A549 (cell line): Measurements from ENCODE around the gene CAT. TPM values are rescaled to one million over a fixed set of nuclear protein-coding genes. Genes with fewer than 3 reads are reported as not detected.

Experiments
- ATAC-seq, 2 experiments: fragments of 200-7000 bp in 1 of 2; fragments of >200 bp in 1 of 2; cut with Nextera tagmentation in 1 of 2; cut with Tn5 transposase in 1 of 2; 3 replicates each; pipeline versions ENCODE4 v1.8.0 to v1.9.1; 2018 to 2020; ENCODE audit warnings: mild to moderate bottlenecking in 1 of 2, moderate library complexity in 1 of 2
- CTCF ChIA-PET: fragments of 300-600 bp; sonication (Branson Sonifier 250); formaldehyde crosslinking; extraction: SDS; loops from one replicate; lab custom pipeline; 2021; ENCODE audit warnings: antibody characterized with exemption, inconsistent platforms; lab: Yijun Ruan, JAX
- POLR2A ChIA-PET: fragments of 350-600 bp; formaldehyde crosslinking; extraction: SDS; loops from one replicate; lab custom pipeline; 2021; ENCODE audit warnings: antibody characterized with exemption, inconsistent platforms; lab: Yijun Ruan, JAX
- DNase-seq, 2 experiments: peaks; one replicate each; pipeline versions ENCODE4 v3.0.0 to v3.0.0-alpha.2; 2011 to 2016; ENCODE audit warnings: low read depth in 1 of 2, low spot score in 1 of 2
- FAIRE-seq: peaks from 2 replicates; lab custom pipeline; 2011; peaks lifted over from hg19 to GRCh38; lab: Jason Lieb, UNC
- H3K27ac ChIP-seq, 2 experiments: fragments of >200 bp; sonication (Bioruptor Twin); formaldehyde crosslinking; 3 replicates each; pipeline ENCODE4 v1.5.1; 2016 to 2017
- H3K4me1 ChIP-seq: fragments of >200 bp; sonication (Bioruptor Twin); formaldehyde crosslinking; 3 replicates; pipeline ENCODE4 v1.6.1; 2016
- H3K4me2 ChIP-seq: fragments of >200 bp; sonication (Bioruptor Twin); formaldehyde crosslinking; 3 replicates; pipeline ENCODE4 v1.6.1; 2016
- H3K4me3 ChIP-seq: fragments of >200 bp; sonication (Bioruptor Twin); formaldehyde crosslinking; 3 replicates; pipeline ENCODE4 v1.5.1; 2016
- H3K9me3 ChIP-seq: fragments of >200 bp; sonication (Bioruptor Twin); formaldehyde crosslinking; 3 replicates; pipeline ENCODE4 v1.6.1; 2016
- CBX2 ChIP-seq: fragments of 200-600 bp; sonication (generic); IDR thresholded peaks from 2 replicates; pipeline ENCODE4 v1.6.1; 2016; ENCODE audit warnings: low read depth, mild to moderate bottlenecking, borderline replicate concordance
- CEBPB ChIP-seq, 2 experiments: fragments of >200 bp in 1 of 2; sonication (Bioruptor Twin) in 1 of 2; formaldehyde crosslinking in 1 of 2; IDR thresholded peaks; 2 replicates each; pipeline ENCODE4 v1.6.1; 2012 to 2016
- CTCF ChIP-seq: fragments of >200 bp; sonication (Bioruptor Twin); formaldehyde crosslinking; IDR thresholded peaks from 3 replicates; pipeline ENCODE4 v1.5.1; 2016
- E2F6 ChIP-seq: IDR thresholded peaks from 2 replicates; pipeline ENCODE4 v1.6.1; 2012; ENCODE audit warnings: low read depth, borderline replicate concordance
- EP300 ChIP-seq, 2 experiments: fragments of >200 bp; sonication (Bioruptor Twin); formaldehyde crosslinking; IDR thresholded peaks; 2 replicates in 1 of 2; 3 replicates in 1 of 2; pipeline ENCODE4 v1.6.1; 2016 to 2017
- ESRRA ChIP-seq: fragments of 150-350 bp; IDR thresholded peaks from 2 replicates; pipeline ENCODE4 v1.6.1; 2014; ENCODE audit warnings: mild to moderate bottlenecking, low read length, borderline replicate concordance
- HOXA7 ChIP-seq: fragments of 250-450 bp; sonication (Bioruptor Pico); IDR thresholded peaks from 2 replicates; pipeline ENCODE4 v1.5.0; 2020; ENCODE audit warnings: mild to moderate bottlenecking, moderate library complexity
- JUNB ChIP-seq: fragments of >200 bp; sonication (Bioruptor Twin); formaldehyde crosslinking; IDR thresholded peaks from 2 replicates; pipeline ENCODE4 v1.6.1; 2016
- KDM1A ChIP-seq: fragments of 200-600 bp; sonication (generic); IDR thresholded peaks from 2 replicates; pipeline ENCODE4 v1.6.1; 2016; ENCODE audit warnings: low read depth, mild to moderate bottlenecking
- RAD21 ChIP-seq, 2 experiments: fragments of >200 bp in 1 of 2; sonication (Bioruptor Twin) in 1 of 2; formaldehyde crosslinking in 1 of 2; IDR thresholded peaks in 1 of 2; conservative IDR thresholded peaks in 1 of 2; 2 replicates in 1 of 2; 3 replicates in 1 of 2; pipeline ENCODE4 v1.6.1; 2012 to 2018; ENCODE audit warnings: inconsistent platforms in 1 of 2
- ZSCAN20 ChIP-seq: fragments of 250-450 bp; sonication (Bioruptor Pico); IDR thresholded peaks from 2 replicates; pipeline ENCODE4 v1.8.0; 2022; ENCODE audit warnings: mild to moderate bottlenecking, moderate library complexity
- WGBS: methylation state at CpG from one replicate; pipeline ENCODE4 v1.1.6; 2017; ENCODE audit errors: missing lambda C conversion rate; 5-methylcytosine and 5-hydroxymethylcytosine counted together
- polyA plus RNA-seq, 4 experiments: library from polyadenylated mRNA; depleted of rRNA in 3 of 4; stranded (reverse); fragments of >200 nt; fragmentation: RNase III in 1 of 4; extraction: RNeasy Plus Mini Kit Qiagen cat#74134 plus additional on column Dnase treatment in 1 of 4; gene quantifications; 2 replicates in 3 of 4; 3 replicates in 1 of 4; pipeline ENCODE4 v1.2.3, GENCODE V29; 2011 to 2017
- TF ChIP-seq, protein P1 (sequence below): IDR thresholded peaks from 2 replicates; pipeline ENCODE4 v1.6.1; 2012
- TF ChIP-seq, protein P2 (sequence below): fragments of 450-650 bp; IDR thresholded peaks from 2 replicates; pipeline ENCODE4 v1.6.1; 2014; ENCODE audit warnings: antibody characterized with exemption
- TF ChIP-seq, protein P3 (sequence below): fragments of 250-450 bp; sonication (Bioruptor Pico); IDR thresholded peaks from 2 replicates; pipeline ENCODE4 v1.5.0; 2021; ENCODE audit warnings: mild to moderate bottlenecking, moderate library complexity, borderline replicate concordance

The CAT gene
- polyA plus RNA-seq, 2 of the 4 experiments (the other 2 are of a cell fraction): 51.2 to 74.2 TPM

- ChIA-PET POLR2A (no interaction called here), CTCF (interaction anchor here (0.6 to 10.0 kb wide), 4 partner anchors 7 to 891 kb away, joined by 3 to 89 read pairs (median 34); partner anchors contain the start of gene ELF5)
- peak overlapping the region; percentile 64 to 80 for H3K27ac ChIP-seq
Observed at GRCh38 chr11:34501500-34501899, 62.8 kb downstream of the CAT start.

DNA sequence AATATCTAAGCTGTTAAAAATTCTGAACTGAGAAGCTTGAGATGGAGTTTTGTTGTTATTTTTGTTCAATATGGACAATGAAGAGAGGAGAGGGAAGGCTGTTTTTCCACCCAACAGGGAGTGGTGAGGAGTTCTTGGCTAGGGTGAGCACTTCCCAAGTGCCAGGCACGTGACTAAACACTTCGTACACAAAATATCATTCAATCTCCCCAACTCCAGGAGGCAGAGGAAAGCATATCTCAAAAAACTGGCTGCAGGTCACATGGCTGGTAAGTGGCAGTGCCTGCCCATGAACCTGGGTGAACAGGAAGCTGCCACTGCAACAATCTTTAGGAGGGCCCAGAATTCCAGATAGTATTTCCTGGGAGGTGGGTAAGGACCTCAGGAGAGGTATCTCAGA lies 63.2 kb downstream of the CAT start:
- H3K9me3 ChIP-seq: no peaks in the 10 kb centered on the region
- ChIA-PET CTCF (interaction anchor here (0.6 to 10.0 kb wide), 4 partner anchors 8 to 390 kb away, joined by 3 to 89 read pairs (median 36); partner anchors contain the start of gene ELF5), POLR2A (no interaction called here)
- 66% methylated on average over 2 of the region's 2 CpGs for WGBS
- ATAC-seq (no peak; a peak in 1 of 6 replicates), DNase-seq (no peak), FAIRE-seq (no peak)
- H3K4me2 ChIP-seq: peak overlapping the region; percentile 33
- no peak overlapping the region for H3K4me3 ChIP-seq
- H3K4me1 ChIP-seq: peaks cover 19% of the 10 kb centered on the region
- peak overlapping the region; percentile 64 to 80 for H3K27ac ChIP-seq
- TF ChIP-seq ESRRA (no peak), E2F6 (no peak), CTCF (no peak), KDM1A (no peak), CBX2 (no peak)
- TF ChIP-seq, protein P1, sequence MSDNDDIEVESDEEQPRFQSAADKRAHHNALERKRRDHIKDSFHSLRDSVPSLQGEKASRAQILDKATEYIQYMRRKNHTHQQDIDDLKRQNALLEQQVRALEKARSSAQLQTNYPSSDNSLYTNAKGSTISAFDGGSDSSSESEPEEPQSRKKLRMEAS: no peak
- TF ChIP-seq, protein P2, sequence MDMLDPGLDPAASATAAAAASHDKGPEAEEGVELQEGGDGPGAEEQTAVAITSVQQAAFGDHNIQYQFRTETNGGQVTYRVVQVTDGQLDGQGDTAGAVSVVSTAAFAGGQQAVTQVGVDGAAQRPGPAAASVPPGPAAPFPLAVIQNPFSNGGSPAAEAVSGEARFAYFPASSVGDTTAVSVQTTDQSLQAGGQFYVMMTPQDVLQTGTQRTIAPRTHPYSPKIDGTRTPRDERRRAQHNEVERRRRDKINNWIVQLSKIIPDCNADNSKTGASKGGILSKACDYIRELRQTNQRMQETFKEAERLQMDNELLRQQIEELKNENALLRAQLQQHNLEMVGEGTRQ: 0 out of 2 replicates have a peak, but pooled peaks have one; percentile 27
- TF ChIP-seq, protein P3, sequence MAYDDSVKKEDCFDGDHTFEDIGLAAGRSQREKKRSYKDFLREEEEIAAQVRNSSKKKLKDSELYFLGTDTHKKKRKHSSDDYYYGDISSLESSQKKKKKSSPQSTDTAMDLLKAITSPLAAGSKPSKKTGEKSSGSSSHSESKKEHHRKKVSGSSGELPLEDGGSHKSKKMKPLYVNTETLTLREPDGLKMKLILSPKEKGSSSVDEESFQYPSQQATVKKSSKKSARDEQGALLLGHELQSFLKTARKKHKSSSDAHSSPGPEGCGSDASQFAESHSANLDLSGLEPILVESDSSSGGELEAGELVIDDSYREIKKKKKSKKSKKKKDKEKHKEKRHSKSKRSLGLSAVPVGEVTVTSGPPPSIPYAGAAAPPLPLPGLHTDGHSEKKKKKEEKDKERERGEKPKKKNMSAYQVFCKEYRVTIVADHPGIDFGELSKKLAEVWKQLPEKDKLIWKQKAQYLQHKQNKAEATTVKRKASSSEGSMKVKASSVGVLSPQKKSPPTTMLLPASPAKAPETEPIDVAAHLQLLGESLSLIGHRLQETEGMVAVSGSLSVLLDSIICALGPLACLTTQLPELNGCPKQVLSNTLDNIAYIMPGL: no peak

More at GRCh38 chr11:34501500-34501899, 62.8 kb downstream of the CAT start:
- 53% methylated on average over 4 of the region's 4 CpGs for WGBS
- ATAC-seq (peak; percentile 63 to 71; a peak in 5 of 6 replicates), DNase-seq (peak in 1 of 2 experiments; percentile 46), FAIRE-seq (no peak)
- Histone ChIP-seq H3K4me1 (peaks cover 19% of the 10 kb centered on the region), H3K4me3 (no peak overlapping the region), H3K9me3 (no peaks in the 10 kb centered on the region), H3K4me2 (peak overlapping the region; percentile 33)
- 0 out of 5 replicates have a peak, but pooled peaks of 1 of the 2 experiments have one; percentile 25 for TF ChIP-seq EP300 (IDR thresholded peaks at IDR 0.05)
- TF ChIP-seq, protein P3: no peak
- TF ChIP-seq HOXA7: no peak
- TF ChIP-seq ZSCAN20 (CRISPR knock-in tag): no peak
- TF ChIP-seq CEBPB (IDR thresholded peaks at IDR 0.05): peak in 1 of 2 experiments; percentile 40; a peak in 1 of 4 replicates

DNA sequence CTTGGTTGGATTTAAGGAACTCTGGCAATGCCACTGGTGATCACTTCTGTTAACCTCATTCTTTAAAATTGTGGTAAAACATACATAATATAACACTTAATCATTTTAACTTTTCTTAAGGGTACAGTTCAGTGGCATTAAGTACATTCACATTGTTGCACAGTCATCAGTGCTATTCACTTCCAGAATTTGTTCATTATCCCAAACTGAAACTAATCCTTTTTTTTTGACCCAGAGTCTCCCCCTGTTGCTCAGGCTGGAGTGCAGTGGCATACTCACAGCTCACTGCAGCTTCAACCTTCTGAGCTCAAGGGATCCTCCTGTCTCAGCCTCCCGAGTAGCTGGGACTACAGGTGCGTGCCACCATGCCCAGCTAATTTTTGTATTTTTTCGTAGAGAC lies 64.2 kb downstream of the CAT start:
- DNase-seq: no peak
- 0 out of 6 replicates have a peak, but pooled peaks of 1 of the 2 experiments have one; percentile 27 for ATAC-seq
- CTCF ChIA-PET: interaction anchor here (1.1 to 10.0 kb wide), 7 partner anchors 9 to 392 kb away, joined by 3 to 89 read pairs (median 3); partner anchors contain the start of gene ELF5
- peak in 1 of 2 experiments; percentile 8; a peak in 1 of 5 replicates for TF ChIP-seq RAD21 (conservative IDR thresholded peaks at IDR 0.05 in 1 of 2, IDR thresholded peaks at IDR 0.05 in 1 of 2)
- no peak for TF ChIP-seq JUNB
- POLR2A ChIA-PET: no interaction called here
- Histone ChIP-seq H3K4me3 (no peak overlapping the region), H3K9me3 (no peaks in the 10 kb centered on the region), H3K4me1 (peaks cover 19% of the 10 kb centered on the region), H3K27ac (peak overlapping the region in 1 of 2 experiments; percentile 80; a peak in 3 of 6 replicates), H3K4me2 (no peak overlapping the region)
- no peak for FAIRE-seq
- WGBS: 91% methylated on average over 3 of the region's 3 CpGs
